GM21367 (cell line): ENCODE measurements around the gene TRPM8.
A peak's percentile ranks its signal among the peaks of the same experiment; 100 is the strongest.
"Not testable (repeated sequence)": the region's sequence is repeated elsewhere in the genome, so short reads cannot be mapped to it uniquely, and the experiment has no call there.

Experiments used
- ATAC-seq: cut with Tn5 transposase; IDR thresholded peaks from one replicate; pipeline ENCODE4 v1.9.1; 2021; ENCODE audit not compliant: unreplicated experiment

Gene TRPM8

DNA sequence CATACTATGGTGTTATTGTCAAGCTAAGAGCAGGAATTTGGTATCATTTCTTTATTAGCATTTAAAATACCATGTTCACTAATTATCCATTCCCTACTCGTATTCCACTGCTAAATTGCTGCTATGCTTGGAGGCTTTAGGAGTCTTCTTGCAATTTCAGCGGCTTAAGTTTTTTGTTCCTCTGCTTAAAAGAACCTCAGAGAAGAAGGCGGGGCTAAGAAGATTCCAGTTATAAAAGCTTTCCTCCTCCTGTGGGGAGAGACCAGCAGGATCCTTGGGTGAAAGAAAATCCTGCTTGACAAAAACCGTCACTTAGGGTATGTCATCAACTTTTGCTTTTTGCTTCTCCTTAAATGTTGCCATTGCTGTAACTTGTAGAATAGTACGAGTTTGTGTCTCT lies at the start of gene TRPM8:
TSS of gene TRPM8 (plus strand) at position 258 of the 400 bp plus-strand sequence. CDS start 9,165 bp downstream, outside the sequence.
- no peak for ATAC-seq

DNA sequence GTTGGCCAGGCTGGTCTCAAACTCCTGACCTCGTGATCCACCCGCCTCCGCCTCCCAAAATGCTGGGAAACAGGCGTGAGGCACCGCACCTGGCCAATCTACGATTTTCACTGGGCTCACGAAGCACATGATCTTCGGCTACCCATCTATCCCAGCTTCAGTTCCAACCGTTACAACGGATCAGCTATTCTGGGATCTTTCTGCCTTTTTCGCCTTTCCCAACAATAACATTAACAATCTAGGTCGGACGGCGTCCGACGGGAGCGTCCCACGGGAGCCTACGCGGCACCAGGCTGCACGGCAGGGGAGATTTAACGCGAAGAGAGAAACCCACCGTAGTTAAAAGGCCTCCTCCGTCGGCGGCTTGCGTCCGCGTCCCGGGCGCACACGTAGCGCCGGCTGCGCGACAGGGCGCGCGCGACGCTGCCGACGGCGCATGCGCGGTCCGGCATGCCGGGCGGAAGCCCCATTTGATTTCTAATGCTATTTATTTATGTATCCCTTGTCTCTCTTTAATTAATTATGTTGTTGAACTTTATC lies 49.1 kb upstream of the TRPM8 start, which contains the start of gene MSL3B:
TSS of gene MSL3B (minus strand) at position 394 of the 540 bp plus-strand sequence.
- ATAC-seq: peak; percentile 73

DNA sequence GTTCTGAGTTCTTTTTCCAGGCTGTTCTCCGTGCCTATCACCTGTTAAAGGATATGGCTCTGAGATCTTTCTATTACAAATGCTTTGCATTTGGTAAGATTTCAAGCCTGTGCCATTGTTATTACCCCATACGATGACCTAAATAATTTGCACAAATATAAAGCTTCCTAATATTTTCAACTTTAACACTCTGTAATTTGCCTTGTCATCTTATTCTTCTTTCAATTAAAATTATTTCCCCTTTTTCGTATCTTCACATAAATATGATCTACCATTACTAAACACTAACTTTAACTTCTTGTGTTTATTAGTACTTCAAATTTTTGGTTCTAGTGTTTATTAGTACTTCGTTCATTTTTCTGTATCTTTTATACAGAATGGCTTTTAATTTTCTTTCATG lies 45.7 kb upstream of the TRPM8 start:
- no peak for ATAC-seq

DNA sequence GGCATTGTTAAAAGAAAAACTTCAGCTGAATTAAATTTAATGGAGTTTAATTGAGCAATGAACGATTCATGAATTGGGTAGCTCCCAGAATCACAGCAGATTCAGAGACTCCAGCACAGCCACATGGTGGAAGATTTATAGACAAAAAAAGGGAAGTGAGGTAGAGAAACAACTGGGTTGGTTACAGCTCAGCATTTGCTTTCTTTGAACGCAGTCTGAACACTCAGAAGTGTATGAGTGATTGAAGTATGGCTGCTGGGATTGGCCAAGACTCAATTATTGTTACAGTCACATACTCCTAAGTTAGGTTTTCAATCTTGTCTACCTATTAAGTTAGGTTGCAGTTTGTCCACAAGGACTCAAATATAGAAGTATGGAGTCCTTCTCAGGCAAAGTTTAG lies 45.0 kb upstream of the TRPM8 start:
- not testable (repeated sequence) for ATAC-seq

DNA sequence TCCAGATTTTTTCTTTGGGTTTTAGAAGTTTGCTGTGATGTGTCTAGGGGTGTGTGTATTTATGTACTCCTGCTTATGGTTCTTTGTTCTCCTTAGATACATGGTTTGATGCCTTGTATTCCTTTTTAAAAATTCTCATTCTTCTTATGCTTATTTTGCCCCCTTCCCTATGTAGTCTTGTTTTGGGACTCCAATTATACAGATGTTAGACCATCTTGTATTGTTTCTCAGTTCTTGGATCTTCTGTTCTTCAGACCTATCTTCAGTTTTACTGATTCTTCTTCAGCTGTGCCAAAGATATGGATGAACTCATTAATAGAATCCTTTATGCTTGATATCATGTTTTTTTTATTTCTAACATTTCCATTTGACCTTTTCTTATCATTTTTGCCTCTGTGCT lies 34.8 kb upstream of the TRPM8 start:
- no peak for ATAC-seq

DNA sequence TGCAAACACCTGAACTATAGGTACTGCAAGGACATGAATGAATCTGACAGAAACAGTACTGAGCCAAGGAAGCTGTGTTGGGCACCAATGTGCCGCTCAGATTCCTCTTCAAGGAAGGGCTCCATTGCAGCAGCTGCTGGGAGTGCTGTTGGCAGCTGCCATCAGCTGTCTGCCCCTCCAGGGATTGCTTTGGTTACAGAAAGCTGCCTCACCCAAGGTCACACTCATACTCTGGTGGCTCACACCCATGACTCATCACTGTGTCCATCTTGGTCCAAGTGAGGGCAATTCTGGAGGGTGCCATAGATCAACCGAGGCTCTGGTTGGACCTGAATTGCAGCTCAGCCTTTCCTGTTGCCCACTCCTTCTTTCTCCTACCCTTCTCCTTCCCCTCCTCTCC lies 24.4 kb upstream of the TRPM8 start:
- ATAC-seq: no peak

DNA sequence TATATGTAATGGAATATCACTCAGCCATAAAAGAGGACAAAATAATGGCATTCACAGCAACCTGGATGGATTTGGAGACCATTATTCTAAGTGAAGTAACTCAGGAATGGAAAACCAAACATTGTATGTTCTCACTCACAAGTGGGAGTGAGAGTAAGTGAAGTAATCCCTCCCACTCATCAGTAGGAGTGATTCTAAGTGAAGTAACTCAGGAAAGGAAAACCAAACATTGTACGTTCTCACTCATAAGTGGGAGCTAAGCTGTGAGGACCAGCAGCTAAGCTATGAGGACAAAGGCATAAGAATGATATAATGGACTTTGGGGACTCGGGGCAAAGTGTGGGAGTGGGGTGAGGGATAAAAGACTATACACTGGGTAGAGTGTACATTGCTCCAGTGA lies 20.9 kb upstream of the TRPM8 start:
- not testable (repeated sequence) for ATAC-seq

DNA sequence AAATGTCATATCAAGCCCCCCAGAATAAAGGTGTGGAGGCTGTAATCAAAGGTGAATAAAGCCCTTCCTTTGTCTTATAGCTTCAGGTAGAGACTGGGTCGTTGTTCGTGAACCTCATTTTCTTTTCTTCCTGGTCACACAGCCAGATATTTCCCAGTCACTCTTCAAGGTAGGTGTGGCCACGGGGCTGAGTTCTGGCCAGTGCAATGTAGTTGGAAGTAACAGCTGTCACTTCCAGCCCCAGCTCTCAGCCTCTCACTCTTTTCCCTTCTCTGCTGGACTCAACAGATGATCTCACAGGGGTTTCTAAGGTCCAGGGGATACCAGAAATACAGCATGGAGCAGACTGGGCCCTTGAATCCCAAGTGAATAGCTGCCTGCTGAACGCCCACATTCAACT lies 15.8 kb upstream of the TRPM8 start:
- ATAC-seq: no peak

DNA sequence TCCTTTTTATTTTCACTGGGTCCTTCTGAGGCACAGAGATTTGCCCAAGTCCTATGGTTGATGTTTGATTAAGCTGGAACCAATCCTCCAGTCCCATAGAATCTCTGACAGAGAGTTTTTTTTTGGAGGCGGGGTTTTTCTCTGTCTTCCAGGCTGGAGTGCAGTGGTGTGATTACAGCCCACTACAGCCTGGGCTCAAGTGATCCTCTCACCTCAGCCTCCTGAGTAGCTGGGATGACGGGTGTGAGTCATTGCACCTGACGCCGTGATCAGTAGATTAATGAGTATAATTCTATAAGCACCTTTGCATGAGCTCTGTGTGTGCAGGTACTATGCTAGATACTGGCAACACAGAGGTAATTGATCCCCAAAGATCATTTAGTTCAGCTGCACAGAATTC lies 15.3 kb upstream of the TRPM8 start:
- no peak for ATAC-seq

DNA sequence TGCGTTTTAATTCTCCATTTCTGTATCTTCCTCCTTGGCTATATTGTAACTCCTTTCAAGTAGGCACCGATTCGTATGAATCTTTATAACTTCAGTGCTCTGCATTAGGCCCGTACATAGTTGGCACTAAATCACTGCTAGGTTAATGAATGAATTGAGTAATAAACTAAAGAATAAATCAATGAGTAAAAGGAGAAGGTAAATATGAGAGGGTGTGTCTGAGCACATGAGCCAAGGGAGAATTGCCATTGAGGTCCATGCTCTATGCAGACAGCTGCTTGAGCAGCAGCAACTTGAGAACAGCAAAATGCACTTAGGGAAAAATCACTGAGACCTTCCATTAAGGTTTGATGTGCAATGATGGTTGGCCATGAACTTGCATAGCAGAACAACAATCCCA lies 11.2 kb upstream of the TRPM8 start:
- ATAC-seq: no peak

DNA sequence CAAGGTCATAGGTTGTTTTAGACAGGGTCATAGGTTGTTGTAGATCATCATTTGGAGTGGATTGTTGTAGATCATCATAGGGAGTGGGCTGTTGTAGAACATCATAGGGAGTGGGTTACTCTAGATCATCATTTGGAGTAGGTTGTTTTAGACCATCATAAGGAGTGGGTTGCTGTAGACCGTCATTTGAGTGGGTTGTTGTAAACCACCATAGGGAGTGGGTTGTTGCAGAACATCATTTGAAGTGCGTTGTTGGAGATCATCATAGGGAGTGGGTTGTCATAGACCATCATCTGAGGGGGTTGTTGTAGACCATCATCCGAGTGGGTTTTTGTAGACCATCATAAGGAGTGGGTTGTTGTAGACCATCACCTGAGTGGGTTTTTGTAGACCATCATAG lies 9.5 kb upstream of the TRPM8 start:
- no peak for ATAC-seq

DNA sequence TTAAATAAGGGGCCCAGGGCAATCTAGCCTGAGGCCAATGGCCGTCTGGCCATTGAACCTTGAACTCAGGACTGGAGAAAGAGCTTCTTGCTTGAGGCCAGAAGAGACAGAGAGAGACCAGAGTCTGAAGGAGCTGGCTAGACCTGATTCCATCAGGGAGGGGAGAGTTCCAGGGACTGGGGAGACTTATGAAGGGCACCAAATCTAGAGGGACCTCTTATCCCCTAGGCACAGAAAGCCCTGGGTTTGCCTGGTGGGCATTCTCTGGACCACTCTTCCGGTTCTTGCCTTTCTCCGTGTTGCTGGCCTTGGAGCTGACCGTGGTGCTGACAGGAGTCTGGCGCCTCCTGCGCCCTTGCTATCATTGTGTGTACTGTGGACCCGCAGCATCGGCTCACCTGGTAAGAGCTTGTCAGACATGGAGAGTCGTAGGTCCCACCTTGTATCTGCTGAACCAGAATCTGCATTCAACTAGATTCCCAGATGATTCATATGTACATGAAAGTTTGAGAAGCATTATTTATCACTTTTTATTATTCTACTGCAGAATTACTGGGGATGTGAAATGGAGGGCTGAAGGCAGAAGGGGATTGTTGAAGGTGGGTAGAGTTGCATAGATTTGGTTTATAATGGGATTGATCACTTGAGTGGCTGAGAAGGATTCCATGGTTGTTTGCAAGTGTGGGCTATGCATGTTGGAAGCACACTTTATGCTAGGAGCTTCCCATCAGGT lies 4.3 kb upstream of the TRPM8 start:
- ATAC-seq: no peak

DNA sequence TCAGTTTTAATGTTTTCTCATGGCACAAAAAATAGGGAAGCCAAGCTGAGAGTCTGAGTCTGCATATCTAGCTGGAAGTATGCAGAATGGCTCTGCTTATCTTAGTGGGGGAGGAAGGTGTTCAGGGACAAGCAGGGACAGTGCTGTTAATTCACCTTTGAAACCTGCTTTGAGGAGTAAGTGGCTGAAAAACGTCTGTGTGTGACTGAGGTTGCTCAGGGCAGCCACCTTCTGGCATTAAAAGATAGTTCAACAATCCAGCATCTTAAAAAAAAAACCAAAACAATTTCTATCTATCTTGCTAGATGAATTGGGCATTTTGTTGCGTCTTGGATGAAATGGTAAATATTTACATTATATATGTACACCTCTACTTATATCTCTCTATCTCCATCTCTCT lies 2.0 kb upstream of the TRPM8 start:
- no peak for ATAC-seq

DNA sequence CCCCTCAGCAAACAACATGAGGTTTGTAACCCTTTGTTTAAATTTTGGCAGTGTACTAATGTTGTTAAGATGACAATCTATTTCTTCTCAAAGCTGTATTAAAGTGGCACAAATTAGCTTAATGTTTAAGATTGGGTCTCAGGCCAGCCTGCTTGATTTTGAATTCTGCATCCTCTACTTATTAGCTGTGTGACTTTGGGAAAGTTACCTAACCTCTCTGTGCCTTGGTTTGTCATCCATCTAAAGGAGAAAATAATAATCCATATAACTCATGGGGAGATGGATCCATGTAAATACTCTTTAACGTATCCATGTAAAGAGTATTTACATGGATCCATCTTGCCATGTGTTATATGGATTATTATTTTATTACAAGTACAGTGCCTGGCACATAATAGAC lies 2.1 kb downstream of the TRPM8 start:
- no peak for ATAC-seq

DNA sequence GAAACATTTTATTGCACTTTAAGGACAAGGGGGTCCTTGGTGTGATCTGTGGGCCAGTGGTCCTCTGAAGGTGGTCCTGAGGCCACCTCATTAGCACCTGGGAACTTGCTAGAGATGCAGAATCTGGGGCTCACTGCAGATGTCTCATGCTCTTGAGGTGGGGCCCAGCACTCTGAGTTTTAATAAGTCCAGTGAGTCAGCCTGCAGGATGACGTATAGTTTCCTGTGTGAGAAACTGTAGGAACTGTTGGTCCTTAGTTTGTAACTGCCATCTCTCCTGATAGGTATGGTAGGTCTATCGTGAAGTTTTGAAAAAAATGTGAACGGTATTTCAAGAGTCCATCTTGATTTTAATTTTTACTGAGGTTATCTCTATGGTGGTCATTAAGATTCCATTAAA lies 2.8 kb downstream of the TRPM8 start:
- ATAC-seq: no peak

DNA sequence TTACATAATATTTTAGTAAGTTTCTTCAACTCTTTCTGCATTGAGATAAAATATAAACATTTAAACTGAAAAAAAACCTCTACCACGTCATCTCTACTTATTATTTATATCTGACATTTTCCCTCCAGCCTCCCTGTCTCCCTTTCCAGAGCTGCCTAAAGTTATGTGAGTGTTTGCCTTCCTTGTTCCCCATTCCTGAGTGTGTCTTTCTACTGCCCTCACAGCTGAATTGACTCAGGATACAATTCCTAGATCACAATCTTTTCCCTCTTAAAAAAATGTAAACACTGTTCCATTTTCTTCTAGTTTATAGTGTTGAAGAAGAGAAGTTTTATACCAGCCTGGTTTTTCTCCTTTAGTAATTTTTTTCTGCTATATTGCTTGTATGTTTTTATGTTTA lies 5.3 kb downstream of the TRPM8 start:
- no peak for ATAC-seq

DNA sequence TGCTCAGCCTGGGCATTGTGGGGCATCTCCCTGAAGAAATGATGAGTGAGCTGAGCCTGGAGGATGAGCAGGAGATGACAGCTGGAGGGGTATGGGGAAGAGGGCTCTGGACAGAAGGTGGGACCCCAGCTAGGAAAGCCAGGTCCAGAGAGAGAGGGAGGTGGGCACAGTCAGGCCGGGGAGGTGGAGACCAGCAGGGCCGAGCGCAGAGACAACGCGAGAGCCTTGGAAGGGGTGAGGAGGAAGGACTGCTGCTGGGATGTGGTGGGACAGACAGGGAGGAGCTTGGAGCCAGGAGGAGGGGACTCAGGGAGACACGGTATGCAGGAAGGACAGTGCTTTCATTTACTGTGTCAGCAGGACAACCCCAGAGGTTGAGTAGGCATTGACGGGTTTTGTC lies 8.2 kb downstream of the TRPM8 start:
- ATAC-seq: no peak

DNA sequence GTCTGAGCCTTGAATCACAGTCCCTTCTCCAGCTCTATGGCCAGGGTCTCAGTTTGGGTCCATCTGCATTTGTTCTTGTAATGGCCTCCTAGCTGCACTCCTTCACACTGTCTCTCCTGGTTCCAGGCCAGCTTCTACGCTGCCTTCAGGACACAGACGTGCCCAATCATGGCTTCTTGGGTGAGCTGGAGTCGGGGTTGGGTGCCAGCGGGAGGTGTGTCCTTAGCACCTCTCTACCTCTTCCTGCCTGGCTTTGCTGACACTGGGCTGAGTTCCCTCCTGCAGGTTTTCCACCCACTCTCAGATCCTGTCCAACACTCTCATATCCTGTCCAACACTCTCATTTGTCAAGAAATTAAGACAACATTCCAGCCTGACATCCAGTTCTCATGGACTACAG lies 9.6 kb downstream of the TRPM8 start:
- ATAC-seq: no peak

DNA sequence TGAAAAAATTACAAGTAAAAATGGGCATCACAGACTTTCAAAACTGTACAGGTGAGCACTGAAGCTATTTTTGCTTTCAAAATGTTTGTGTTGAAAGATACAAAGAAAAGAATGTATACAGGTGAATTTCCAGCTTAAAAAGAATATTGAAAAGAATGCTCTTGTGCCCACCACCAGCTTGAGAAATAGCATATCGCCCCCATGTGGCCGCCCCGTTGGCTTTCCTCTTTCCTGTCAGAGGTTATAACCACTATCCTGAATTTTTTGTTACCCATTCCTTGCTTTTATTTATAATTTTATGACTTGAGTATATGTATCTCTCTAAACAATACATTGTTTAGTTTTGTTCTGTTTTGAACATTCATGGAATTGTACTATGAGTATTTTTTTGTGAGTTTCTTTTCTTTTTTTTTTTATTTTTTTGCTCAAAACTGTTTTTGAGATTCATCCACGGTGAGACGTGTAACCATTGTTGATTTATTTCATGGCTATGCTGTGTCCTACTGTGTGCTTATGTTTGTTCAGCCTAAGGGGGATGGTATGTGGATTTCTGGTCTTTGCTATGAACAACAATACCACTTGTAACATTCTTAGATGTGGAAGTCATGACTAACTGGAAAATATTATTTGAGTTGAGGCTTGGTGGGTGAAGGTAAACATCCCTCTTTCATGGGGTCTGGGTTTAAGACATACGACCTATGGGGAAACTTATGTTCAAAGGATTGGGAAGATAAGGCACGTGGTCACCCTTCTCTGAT lies 11.6 kb downstream of the TRPM8 start:
- no peak for ATAC-seq

DNA sequence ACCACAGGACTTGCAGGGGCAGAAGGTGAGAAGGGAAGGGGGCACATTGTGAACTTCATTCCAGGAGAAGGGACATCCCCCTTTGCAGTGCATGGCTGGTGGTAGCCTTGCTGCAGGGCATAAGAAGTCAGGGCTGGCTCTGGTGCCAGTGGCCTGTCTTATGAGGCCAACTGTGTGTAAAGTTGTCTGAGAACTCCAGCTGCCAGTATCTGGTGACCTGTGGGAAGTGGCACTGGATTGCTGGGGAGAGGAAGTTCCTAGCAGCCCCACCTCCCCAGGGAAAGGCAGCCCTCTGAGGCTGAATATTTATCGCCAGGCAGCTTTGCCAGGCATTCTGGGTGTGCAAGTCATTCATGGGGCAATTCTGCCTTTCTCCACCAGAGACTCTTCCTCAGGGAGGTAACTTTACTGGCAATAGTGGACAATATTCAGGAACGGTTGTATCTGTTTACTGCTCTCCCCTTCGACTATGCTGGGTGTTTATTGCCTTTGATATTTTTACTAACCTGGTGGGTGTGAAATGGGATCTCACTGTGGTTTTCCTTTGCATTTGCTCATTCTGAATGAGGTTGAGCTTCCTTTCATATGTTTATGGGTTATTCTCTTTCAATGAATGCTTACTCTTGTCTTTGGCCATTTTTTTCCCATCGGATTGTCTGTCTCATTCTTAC lies 12.3 kb downstream of the TRPM8 start:
- no peak for ATAC-seq

DNA sequence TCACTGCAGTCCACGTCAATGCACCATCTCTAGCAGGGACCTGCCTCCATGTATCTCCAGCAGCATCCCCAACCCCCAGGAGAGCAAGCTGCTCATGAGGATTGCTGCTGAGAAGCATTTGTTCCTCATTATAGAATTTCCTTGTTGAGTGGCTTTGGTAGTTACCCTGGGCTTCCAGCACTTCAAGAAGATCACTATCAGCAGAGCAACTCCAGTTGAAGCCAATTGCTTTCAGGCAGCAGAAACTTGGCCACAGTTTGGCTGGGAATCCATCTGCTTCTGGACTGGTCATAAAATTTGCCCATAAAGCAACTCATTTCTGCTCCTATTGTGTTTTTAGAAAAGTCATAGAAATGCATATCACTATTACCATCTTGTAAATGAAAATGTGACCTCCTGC lies 17.4 kb downstream of the TRPM8 start:
- no peak for ATAC-seq

DNA sequence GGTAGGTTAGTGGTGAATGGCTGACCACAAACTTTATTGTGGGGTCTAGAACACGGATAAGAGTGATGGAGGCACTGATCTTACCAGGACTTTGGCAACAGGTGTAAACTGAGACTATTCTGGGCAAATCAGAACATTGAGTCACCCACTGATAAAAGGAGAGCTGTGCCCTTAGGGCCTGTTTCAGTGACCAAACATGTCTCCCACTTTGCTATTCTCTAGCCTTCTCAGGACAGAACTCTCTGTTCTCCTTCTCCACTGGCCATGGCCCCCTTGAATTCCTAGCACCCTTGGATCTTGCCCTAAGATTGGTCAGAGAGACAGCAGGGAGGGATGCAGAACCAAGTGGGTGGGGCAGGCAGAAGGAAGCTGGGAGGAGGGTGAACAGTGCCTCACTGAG lies 18.3 kb downstream of the TRPM8 start:
- no peak for ATAC-seq
